KMS-11 (cell line): Measurements from ENCODE around the gene MTREX.
A peak's percentile ranks its signal among the peaks of the same experiment; 100 is the strongest.

ENCODE experiments used
- H2AFZ ChIP-seq: fragments of 200-600 bp; sonication (generic); 2 replicates; pipeline ENCODE4 v1.6.1; 2016; ENCODE audit warnings: antibody characterized with exemption, mixed run types, low read depth
- H3K27ac ChIP-seq: fragments of 200-600 bp; sonication (generic); 2 replicates; pipeline ENCODE4 v1.6.1; 2016; ENCODE audit warnings: mild to moderate bottlenecking, mixed run types
- H3K27me3 ChIP-seq: fragments of 200-600 bp; sonication (generic); 2 replicates; pipeline ENCODE4 v1.6.1; 2017; ENCODE audit warnings: mild to moderate bottlenecking, low read depth, mixed run types, moderate library complexity; ENCODE audit not compliant: insufficient read depth
- H3K36me3 ChIP-seq: fragments of 200-600 bp; sonication (generic); 2 replicates; pipeline ENCODE4 v1.6.1; 2017; ENCODE audit warnings: mild to moderate bottlenecking, mixed run types; ENCODE audit not compliant: insufficient read depth
- H3K4me1 ChIP-seq: fragments of 200-600 bp; sonication (generic); 2 replicates; pipeline ENCODE4 v1.6.1; 2016; ENCODE audit warnings: mild to moderate bottlenecking, low read depth, mixed run types; ENCODE audit not compliant: poor library complexity, severe bottlenecking
- H3K4me2 ChIP-seq: fragments of 200-600 bp; sonication (generic); 2 replicates; pipeline ENCODE4 v1.7.0; 2016; ENCODE audit warnings: mild to moderate bottlenecking, mixed run types
- H3K4me3 ChIP-seq: fragments of 200-600 bp; sonication (generic); IDR thresholded peaks from 2 replicates; pipeline ENCODE4 v1.6.1; 2017; ENCODE audit warnings: low read depth, low read length, mixed read lengths; ENCODE audit not compliant: insufficient read depth
- H3K79me2 ChIP-seq: fragments of 200-600 bp; sonication (generic); 2 replicates; pipeline ENCODE4 v1.6.1; 2016; ENCODE audit warnings: low read depth, mixed run types; ENCODE audit not compliant: insufficient read depth
- H3K9ac ChIP-seq: fragments of 200-600 bp; sonication (generic); 2 replicates; pipeline ENCODE4 v1.6.1; 2016; ENCODE audit warnings: mild to moderate bottlenecking, mixed run types
- H4K20me1 ChIP-seq: fragments of 200-600 bp; sonication (generic); 2 replicates; pipeline ENCODE4 v1.6.1; 2016; ENCODE audit warnings: mild to moderate bottlenecking, mixed run types; ENCODE audit not compliant: insufficient read depth
- CTCF ChIP-seq: fragments of 200-600 bp; sonication (generic); conservative IDR thresholded peaks from 2 replicates; pipeline ENCODE4 v1.6.1; 2017; ENCODE audit warnings: low read depth, mild to moderate bottlenecking, antibody characterized with exemption, low read length, moderate library complexity, mixed read lengths

Gene MTREX

GRCh38 chr5:55427157-55427556 lies 119.4 kb downstream of the MTREX start:
- H3K27ac ChIP-seq = no peak overlapping the region
- H3K27me3 ChIP-seq = no peaks in the 10 kb centered on the region
- peaks cover 56% of the 10 kb centered on the region for H3K4me1 ChIP-seq
- H3K4me3 ChIP-seq = no peak overlapping the region
- no peaks in the 10 kb centered on the region; the same call in 1 of the 2 replicates for H3K79me2 ChIP-seq
- H3K4me2 ChIP-seq = peak overlapping the region; percentile 16; the same call in 1 of the 2 replicates
- TF ChIP-seq CTCF = no peak
- H3K9ac ChIP-seq = no peak overlapping the region
- no peaks in the 10 kb centered on the region for H4K20me1 ChIP-seq
- H3K36me3 ChIP-seq = peaks cover 5% of the 10 kb centered on the region; the same call in 1 of the 2 replicates
- no peak overlapping the region for H2AFZ ChIP-seq

- Histone ChIP-seq H3K4me3 (no peak overlapping the region), H3K79me2 (no peaks in the 10 kb centered on the region), H3K27ac (no peak overlapping the region), H3K36me3 (peaks cover 5% of the 10 kb centered on the region; the same call in 1 of the 2 replicates), H2AFZ (no peak overlapping the region), H4K20me1 (no peaks in the 10 kb centered on the region), H3K27me3 (no peaks in the 10 kb centered on the region), H3K4me2 (no peak overlapping the region), H3K4me1 (peaks cover 35% of the 10 kb centered on the region), H3K9ac (no peak overlapping the region)
- no peak for TF ChIP-seq CTCF
These were observed 121.4 kb downstream of the MTREX start for GRCh38 chr5:55429221-55429612.

- H3K4me2 ChIP-seq = no peak overlapping the region
- peaks cover 30% of the 10 kb centered on the region for H3K4me1 ChIP-seq
- no peaks in the 10 kb centered on the region for H4K20me1 ChIP-seq
These were observed 121.9 kb downstream of the MTREX start for GRCh38 chr5:55429613-55430253.

GRCh38 chr5:55432549-55432948 lies 124.8 kb downstream of the MTREX start:
- no peaks in the 10 kb centered on the region for H3K27me3 ChIP-seq
- no peak for TF ChIP-seq CTCF
- H3K79me2 ChIP-seq = no peaks in the 10 kb centered on the region
- no peak overlapping the region for H2AFZ ChIP-seq
- H4K20me1 ChIP-seq = no peaks in the 10 kb centered on the region
- H3K4me1 ChIP-seq = peaks cover 2% of the 10 kb centered on the region
- no peak overlapping the region for H3K4me3 ChIP-seq
- no peak overlapping the region for H3K27ac ChIP-seq
- H3K36me3 ChIP-seq = no peaks in the 10 kb centered on the region; the same call in 1 of the 2 replicates
- no peak overlapping the region for H3K9ac ChIP-seq
- H3K4me2 ChIP-seq = no peak overlapping the region

More at GRCh38 chr5:55429613-55430253, 121.9 kb downstream of the MTREX start:
- no peak overlapping the region for H3K27ac ChIP-seq
- H3K4me3 ChIP-seq = no peak overlapping the region
- H3K9ac ChIP-seq = no peak overlapping the region
- H3K27me3 ChIP-seq = no peaks in the 10 kb centered on the region
- H2AFZ ChIP-seq = no peak overlapping the region
- H3K79me2 ChIP-seq = no peaks in the 10 kb centered on the region
- H3K36me3 ChIP-seq = peaks cover 5% of the 10 kb centered on the region; the same call in 1 of the 2 replicates
- no peak for TF ChIP-seq CTCF
